HepG2 (cell line): ENCODE results near the gene TTC21B. TPM values are rescaled to one million over a fixed set of nuclear protein-coding genes. Genes with fewer than 3 reads are reported as not detected.
A peak's percentile ranks its signal among the peaks of the same experiment; 100 is the strongest.

Experiments used
- ATAC-seq: fragments of 200-7000 bp; cut with Tn5 transposase; 3 replicates; pipeline ENCODE4 v1.9.1; 2020; ENCODE audit warnings: mild to moderate bottlenecking, moderate library complexity
- BruUV-seq: library from RNA; stranded (reverse); fragments of 400-500 nt; replicated peaks from 2 replicates; lab custom pipeline; 2021; lab: Mats Ljungman, UMichigan
- CTCF ChIA-PET: fragments of 300-600 bp; formaldehyde crosslinking; extraction: SDS; loops from one replicate; lab custom pipeline; 2021; ENCODE audit warnings: low total read pairs, inconsistent platforms, low intra/inter-chr PET ratio; lab: Yijun Ruan, JAX
- POLR2A ChIA-PET: fragments of 350-600 bp; sonication (Branson Sonifier 250); formaldehyde crosslinking; loops from one replicate; lab custom pipeline; 2020; ENCODE audit warnings: antibody characterized with exemption, inconsistent platforms; lab: Yijun Ruan, JAX
- DNase-seq: peaks from one replicate; pipeline ENCODE4 v3.0.0-alpha.2; 2015; ENCODE audit warnings: low spot score
- FAIRE-seq: peaks from 3 replicates; lab custom pipeline; 2011; peaks lifted over from hg19 to GRCh38; lab: Jason Lieb, UNC
- H2AFZ ChIP-seq: one replicate; pipeline ENCODE4 v1.6.1; 2011; ENCODE audit warnings: low read length, inconsistent platforms
- H3K27ac ChIP-seq: fragments of 300-600 bp; 3 replicates; pipeline ENCODE4 v1.8.0; 2011; ENCODE audit warnings: mixed run types, mild to moderate bottlenecking, mixed read lengths, low read length, inconsistent platforms; ENCODE audit not compliant: insufficient read depth; ENCODE audit errors: extremely low read length
- H3K27me3 ChIP-seq, 2 experiments: fragments of 200-600 bp in 1 of 2; 2 replicates in 1 of 2; 3 replicates in 1 of 2; pipeline versions ENCODE4 v1.6.0 to v1.8.0; 2011; ENCODE audit warnings: low read length in 2 of 2, mild to moderate bottlenecking in 2 of 2, moderate library complexity in 2 of 2, inconsistent platforms in 1 of 2; ENCODE audit not compliant: insufficient read depth in 2 of 2, control insufficient read depth in 1 of 2
- H3K36me3 ChIP-seq, 2 experiments: fragments of 200-600 bp in 1 of 2; replicated peaks in 1 of 2; 2 replicates in 1 of 2; 3 replicates in 1 of 2; pipeline versions ENCODE4 v1.5.1 to v1.8.0; 2011; ENCODE audit warnings: low read length in 2 of 2, inconsistent platforms in 1 of 2; ENCODE audit not compliant: insufficient read depth in 2 of 2, control insufficient read depth in 1 of 2
- H3K4me1 ChIP-seq: 2 replicates; pipeline ENCODE4 v1.5.1; 2012; ENCODE audit warnings: low read length, inconsistent platforms; ENCODE audit not compliant: insufficient read depth
- H3K4me2 ChIP-seq: 2 replicates; pipeline ENCODE4 v1.6.0; 2011; ENCODE audit warnings: low read depth, low read length, inconsistent platforms
- H3K4me3 ChIP-seq, 3 experiments: fragments of 200-600 bp in 1 of 3; sonication (generic), shearing (Covaris generic) in 1 of 3; replicated peaks in 1 of 3; 2 replicates each; pipeline ENCODE4 v1.5.1; 2011 to 2016; ENCODE audit warnings: low read length in 3 of 3, inconsistent platforms in 2 of 3, low read depth in 2 of 3, mild to moderate bottlenecking in 2 of 3, control low read depth in 1 of 3, mixed read lengths in 1 of 3; ENCODE audit not compliant: insufficient read depth in 1 of 3
- H3K79me2 ChIP-seq: one replicate; pipeline ENCODE4 v1.6.1; 2011; ENCODE audit warnings: low read length, inconsistent platforms; ENCODE audit not compliant: insufficient read depth
- H3K9ac ChIP-seq: 2 replicates; pipeline ENCODE4 v1.6.0; 2011; ENCODE audit warnings: mild to moderate bottlenecking, low read depth, low read length, inconsistent platforms; ENCODE audit not compliant: insufficient read depth
- H3K9me3 ChIP-seq: 2 replicates; pipeline ENCODE4 v1.5.1; 2012; ENCODE audit warnings: mild to moderate bottlenecking, low read length
- H4K20me1 ChIP-seq: 2 replicates; pipeline ENCODE4 v1.6.0; 2011; ENCODE audit warnings: inconsistent platforms, mild to moderate bottlenecking, low read length, moderate library complexity; ENCODE audit not compliant: insufficient read depth
- ADNP ChIP-seq: sonication (generic); formaldehyde crosslinking; IDR thresholded peaks from 2 replicates; pipeline ENCODE4 v1.4.0; 2020; ENCODE audit warnings: missing genetic modification reagents
- IRX3 ChIP-seq: sonication (generic); formaldehyde crosslinking; IDR thresholded peaks from 2 replicates; pipeline ENCODE4 v1.8.1; 2023; ENCODE audit warnings: mild to moderate bottlenecking, low read depth, missing genetic modification reagents, borderline replicate concordance
- JUND ChIP-seq: sonication (generic); formaldehyde crosslinking; IDR thresholded peaks from 2 replicates; pipeline ENCODE4 v1.8.0; 2022; ENCODE audit warnings: mild to moderate bottlenecking, missing genetic modification reagents
- MAX ChIP-seq: IDR thresholded peaks from 2 replicates; pipeline ENCODE4 v1.6.1; 2012; ENCODE audit warnings: inconsistent platforms
- NAIF1 ChIP-seq: sonication (generic); formaldehyde crosslinking; IDR thresholded peaks from 2 replicates; pipeline ENCODE4 v1.5.0; 2020; ENCODE audit warnings: mild to moderate bottlenecking, missing genetic modification reagents, borderline replicate concordance
- NR3C1 ChIP-seq: sonication (generic); formaldehyde crosslinking; IDR thresholded peaks from 2 replicates; pipeline ENCODE4 v1.4.0; 2020; ENCODE audit warnings: missing genetic modification reagents
- PAF1 ChIP-seq: IDR thresholded peaks from 2 replicates; pipeline ENCODE4 v1.6.1; 2016; ENCODE audit warnings: missing genetic modification reagents, missing compliant biosample characterization
- PHF21A ChIP-seq: sonication (generic); formaldehyde crosslinking; IDR thresholded peaks from 2 replicates; pipeline ENCODE4 v1.5.0; 2020; ENCODE audit warnings: mild to moderate bottlenecking, missing genetic modification reagents
- REXO4 ChIP-seq: sonication (generic); formaldehyde crosslinking; IDR thresholded peaks from 2 replicates; pipeline ENCODE4 v1.8.0; 2022; ENCODE audit warnings: missing genetic modification reagents, mild to moderate bottlenecking, borderline replicate concordance
- RXRB ChIP-seq: IDR thresholded peaks from 2 replicates; pipeline ENCODE4 v1.6.1; 2016; ENCODE audit warnings: borderline replicate concordance, missing genetic modification reagents, missing compliant biosample characterization
- SAP130 ChIP-seq: IDR thresholded peaks from 2 replicates; pipeline ENCODE4 v1.6.1; 2016; ENCODE audit warnings: low read depth
- SOX6 ChIP-seq, 2 experiments: fragments of 450-650 bp in 1 of 2; sonication (generic) in 1 of 2; formaldehyde crosslinking in 1 of 2; IDR thresholded peaks; 2 replicates each; pipeline versions ENCODE4 v1.4.0 to v1.6.1; 2017 to 2020; ENCODE audit warnings: antibody characterized with exemption in 1 of 2, mild to moderate bottlenecking in 1 of 2, missing genetic modification reagents in 1 of 2
- XBP1 ChIP-seq: sonication (generic); formaldehyde crosslinking; IDR thresholded peaks from 2 replicates; pipeline ENCODE4 v1.5.0; 2020; ENCODE audit warnings: missing genetic modification reagents
- ZBTB3 ChIP-seq: sonication (generic); formaldehyde crosslinking; IDR thresholded peaks from 2 replicates; pipeline ENCODE4 v1.4.0; 2020; ENCODE audit warnings: low read depth, mild to moderate bottlenecking, moderate library complexity, missing genetic modification reagents, borderline replicate concordance
- ZMYM4 ChIP-seq: sonication (generic); formaldehyde crosslinking; IDR thresholded peaks from 2 replicates; pipeline ENCODE4 v1.8.1; 2023; ENCODE audit warnings: mild to moderate bottlenecking, missing genetic modification reagents
- ZNF136 ChIP-seq: sonication (generic); formaldehyde crosslinking; IDR thresholded peaks from 2 replicates; pipeline ENCODE4 v1.8.1; 2022; ENCODE audit warnings: low read depth, mild to moderate bottlenecking, moderate library complexity, missing genetic modification reagents
- ZNF224 ChIP-seq: sonication (generic); formaldehyde crosslinking; IDR thresholded peaks from 2 replicates; pipeline ENCODE4 v1.5.0; 2020; ENCODE audit warnings: mild to moderate bottlenecking, missing genetic modification reagents
- ZNF335 ChIP-seq: sonication (generic); formaldehyde crosslinking; IDR thresholded peaks from 2 replicates; pipeline ENCODE4 v1.4.0; 2020; ENCODE audit warnings: missing genetic modification reagents
- ZNF414 ChIP-seq: sonication (generic); formaldehyde crosslinking; IDR thresholded peaks from 2 replicates; pipeline ENCODE4 v1.5.0; 2020; ENCODE audit warnings: missing genetic modification reagents
- ZNF616 ChIP-seq: sonication (generic); formaldehyde crosslinking; IDR thresholded peaks from 2 replicates; pipeline ENCODE4 v1.5.0; 2020; ENCODE audit warnings: low read depth, mild to moderate bottlenecking, missing genetic modification reagents
- WGBS: methylation state at CpG from one replicate; pipeline ENCODE4 v1.1.6; 2017; ENCODE audit warnings: low lambda C conversion rate; 5-methylcytosine and 5-hydroxymethylcytosine counted together
- in situ Hi-C: cut with HindIII; loops from 2 replicates; pipeline ENCODE4 v1.10.0; 2017; ENCODE audit warnings: low pct_unique_long_range_greater_than_20kb; ENCODE audit not compliant: extremely low pct_ligation_motif_present
- intact Hi-C: fragments of 100-400 bp; cut with micrococcal nuclease; formaldehyde crosslinking; loops from one replicate; pipeline ENCODE4 v1.10.0; 2022; ENCODE audit not compliant: unreplicated experiment
- polyA plus RNA-seq, 8 experiments: library from polyadenylated mRNA; depleted of rRNA in 3 of 8; stranded (reverse) in 7 of 8; unstranded in 1 of 8; fragments of >200 nt; fragmentation: Illumina TruSeq in 4 of 8; extraction: Trizol in 4 of 8; gene quantifications; 2 replicates each; pipeline versions ENCODE4 v1.2.1 to v1.2.3, GENCODE V29; 2011 to 2016; ENCODE audit warnings: low read depth in 4 of 8, missing spikeins in 1 of 8, mixed read lengths in 1 of 8; ENCODE audit not compliant: insufficient read depth in 1 of 8
- total RNA-seq, 5 experiments: library from RNA; depleted of rRNA; stranded (reverse); fragments of >200 nt; fragmentation: Illumina TruSeq; extraction: Trizol; gene quantifications; 2 replicates each; pipeline ENCODE4 v1.2.3, GENCODE V29; 2016; ENCODE audit warnings: low read depth in 1 of 5
- TF ChIP-seq, protein P1 (sequence below): sonication (generic); formaldehyde crosslinking; IDR thresholded peaks from 2 replicates; pipeline ENCODE4 v1.5.0; 2020; ENCODE audit warnings: mild to moderate bottlenecking, low read depth, missing genetic modification reagents, borderline replicate concordance

TTC21B gene
- total and polyA plus RNA-seq, 2 of the 13 experiments (the other 11 are each of a cell fraction or from before 2014, with no cell fraction given): 39.1 to 67.1 TPM

DNA sequence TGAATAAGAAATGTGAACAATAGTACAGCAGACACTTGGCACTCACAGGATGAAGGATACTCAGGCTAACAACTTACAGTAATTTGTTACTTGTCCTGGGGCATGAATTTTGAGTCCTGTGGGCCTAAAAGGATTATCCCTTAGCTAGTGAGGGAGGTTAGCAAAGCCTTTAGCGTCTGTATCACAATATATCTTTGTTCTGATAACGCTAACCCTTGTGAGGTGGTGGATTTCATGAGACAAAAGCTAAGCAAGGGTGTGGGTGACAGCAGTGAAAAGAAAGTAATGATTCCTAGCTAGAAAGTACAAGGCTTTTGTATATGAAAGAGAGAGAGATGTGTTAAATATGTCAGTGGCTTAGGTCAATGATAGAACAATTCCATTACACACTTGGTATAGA is 46.8 kb upstream of the TTC21B start:
- Histone ChIP-seq H3K36me3 (no peaks in the 10 kb centered on the region), H3K9me3 (no peaks in the 10 kb centered on the region), H3K4me3 (no peak overlapping the region), H3K4me1 (no peaks in the 10 kb centered on the region), H3K4me2 (no peak overlapping the region), H3K9ac (no peak overlapping the region), H3K27ac (no peak overlapping the region), H4K20me1 (no peaks in the 10 kb centered on the region), H2AFZ (no peak overlapping the region), H3K27me3 (no peaks in the 10 kb centered on the region), H3K79me2 (no peaks in the 10 kb centered on the region)
- DNase-seq: no peak
- WGBS: 76% methylated on average over 2 of the region's 2 CpGs
- FAIRE-seq: no peak
- no TSS peak for BruUV-seq
- no peak for ATAC-seq
- TF ChIP-seq JUND (CRISPR knock-in tag): no peak
- no peak for TF ChIP-seq NAIF1 (CRISPR knock-in tag)
- TF ChIP-seq ADNP (CRISPR knock-in tag): no peak
- no peak for TF ChIP-seq NR3C1 (CRISPR knock-in tag)
- no peak for TF ChIP-seq REXO4 (CRISPR knock-in tag)
- no peak for TF ChIP-seq IRX3 (CRISPR knock-in tag)
- TF ChIP-seq PHF21A (CRISPR knock-in tag): no peak
- TF ChIP-seq XBP1 (CRISPR knock-in tag): no peak
- in situ Hi-C loops: no loop called here
- CTCF ChIA-PET: no interaction called here
- intact Hi-C loops: no loop called here
- POLR2A ChIA-PET: no interaction called here

GRCh38 chr2:165990846-165991245 is 37.3 kb upstream of the TTC21B start:
- H2AFZ ChIP-seq: no peak overlapping the region
- no peak overlapping the region for H3K9ac ChIP-seq
- ATAC-seq: peak; percentile 70
- no peaks in the 10 kb centered on the region for H3K36me3 ChIP-seq
- H3K79me2 ChIP-seq: no peaks in the 10 kb centered on the region
- H3K9me3 ChIP-seq: 0 out of 2 replicates have a peak, but pooled peaks cover 8% of the 10 kb centered on the region
- peak; percentile 12 for DNase-seq
- CTCF ChIA-PET: no interaction called here
- BruUV-seq: no TSS peak
- no peaks in the 10 kb centered on the region for H4K20me1 ChIP-seq
- FAIRE-seq: no peak
- H3K4me2 ChIP-seq: no peak overlapping the region
- no peak overlapping the region for H3K4me3 ChIP-seq
- H3K4me1 ChIP-seq: peaks cover 9% of the 10 kb centered on the region
- POLR2A ChIA-PET: no interaction called here
- intact Hi-C loops (no loop called here), in situ Hi-C loops (no loop called here)
- no peaks in the 10 kb centered on the region for H3K27me3 ChIP-seq
- H3K27ac ChIP-seq: no peak overlapping the region
- TF ChIP-seq ZMYM4 (CRISPR knock-in tag) (peak; percentile 32; the same call in 1 of the 2 replicates), ZNF335 (no peak), RXRB (CRISPR knock-in tag) (0 out of 2 replicates have a peak, but pooled peaks have one; percentile 33), ZNF136 (CRISPR knock-in tag) (no peak), ZNF616 (no peak), ZNF224 (CRISPR knock-in tag) (no peak), SAP130 (CRISPR knock-in tag) (no peak), ZNF414 (CRISPR knock-in tag) (no peak), ZBTB3 (CRISPR knock-in tag) (no peak), PAF1 (no peak), MAX (no peak), SOX6 (IDR thresholded peaks at IDR 0.05) (no peak), SOX6 (CRISPR knock-in tag; IDR thresholded peaks at IDR 0.05) (peak; percentile 72)
- TF ChIP-seq, protein P1, sequence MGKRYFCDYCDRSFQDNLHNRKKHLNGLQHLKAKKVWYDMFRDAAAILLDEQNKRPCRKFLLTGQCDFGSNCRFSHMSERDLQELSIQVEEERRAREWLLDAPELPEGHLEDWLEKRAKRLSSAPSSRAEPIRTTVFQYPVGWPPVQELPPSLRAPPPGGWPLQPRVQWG (CRISPR knock-in tag): no peak
